K562 (cell line): Measurements from ENCODE around the gene USH2A. TPM values are rescaled to one million over a fixed set of nuclear protein-coding genes. Genes with fewer than 3 reads are reported as not detected.

ENCODE experiments used
- ATAC-seq: fragments of 200-7000 bp; cut with Tn5 transposase; 3 replicates; pipeline ENCODE4 v1.9.1; 2020; ENCODE audit warnings: moderate library complexity
- BruUV-seq: library from RNA; stranded (reverse); fragments of 400-500 nt; replicated peaks from 2 replicates; lab custom pipeline; 2021; lab: Mats Ljungman, UMichigan
- CTCF ChIA-PET: fragments of 300-600 bp; formaldehyde crosslinking; extraction: SDS; loops from one replicate; lab custom pipeline; 2021; ENCODE audit warnings: low intra/inter-chr PET ratio; lab: Yijun Ruan, JAX
- POLR2A ChIA-PET: fragments of 300-600, 350-650 bp; sonication (Branson Sonifier 250); formaldehyde crosslinking; extraction: SDS; loops from one replicate; lab custom pipeline; 2021; ENCODE audit warnings: antibody characterized with exemption, inconsistent platforms; lab: Yijun Ruan, JAX
- DNase-seq, 4 experiments: peaks; one replicate each; pipeline versions ENCODE4 v3.0.0 to v3.0.0-alpha.2; 2011 to 2018; ENCODE audit warnings: low spot score in 3 of 4, mixed read lengths in 3 of 4; ENCODE audit errors: extremely low read depth in 1 of 4
- FAIRE-seq: peaks from 2 replicates; lab custom pipeline; 2011; peaks lifted over from hg19 to GRCh38; lab: Jason Lieb, UNC
- H2AFZ ChIP-seq: 2 replicates; pipeline ENCODE4 v1.6.0; 2011; ENCODE audit warnings: low read depth, low read length, control low read depth, inconsistent platforms
- H3K27ac ChIP-seq: fragments of 200-600 bp; 3 replicates; pipeline ENCODE4 v1.8.0; 2011; ENCODE audit warnings: low read depth, mild to moderate bottlenecking, control low read depth, inconsistent platforms, low read length, moderate library complexity, mixed read lengths; ENCODE audit errors: extremely low read depth
- H3K27me3 ChIP-seq, 2 experiments: fragments of 300-600 bp in 1 of 2; 2 replicates in 1 of 2; 3 replicates in 1 of 2; pipeline versions ENCODE4 v1.6.0 to v1.8.0; 2011; ENCODE audit warnings: inconsistent platforms in 2 of 2, low read length in 2 of 2, mild to moderate bottlenecking in 1 of 2, mixed read lengths in 1 of 2, moderate library complexity in 1 of 2; ENCODE audit not compliant: control insufficient read depth in 2 of 2, insufficient read depth in 2 of 2
- H3K36me3 ChIP-seq: fragments of 300-600 bp; 3 replicates; pipeline ENCODE4 v1.8.0; 2011; ENCODE audit warnings: mild to moderate bottlenecking, low read length, inconsistent platforms; ENCODE audit not compliant: control insufficient read depth, insufficient read depth
- H3K4me1 ChIP-seq, 2 experiments: fragments of 200-600 bp in 1 of 2; replicated peaks in 1 of 2; 2 replicates in 1 of 2; 3 replicates in 1 of 2; pipeline versions ENCODE4 v1.5.1 to v1.8.0; 2011; ENCODE audit warnings: inconsistent platforms in 2 of 2, low read length in 2 of 2, mild to moderate bottlenecking in 1 of 2, mixed read lengths in 1 of 2, moderate library complexity in 1 of 2; ENCODE audit not compliant: control insufficient read depth in 2 of 2, insufficient read depth in 2 of 2
- H3K4me2 ChIP-seq: 2 replicates; pipeline ENCODE4 v1.6.1; 2011; ENCODE audit warnings: low read length, control low read depth, inconsistent platforms, mixed read lengths; ENCODE audit not compliant: insufficient read depth
- H3K4me3 ChIP-seq: fragments of 200-600 bp; sonication (generic), shearing (Covaris generic); 2 replicates; pipeline ENCODE4 v1.5.1; 2016; ENCODE audit warnings: control low read depth, inconsistent platforms
- H3K79me2 ChIP-seq: fragments of 200-600 bp; 3 replicates; pipeline ENCODE4 v1.8.0; 2011; ENCODE audit warnings: low read length, inconsistent platforms; ENCODE audit not compliant: control insufficient read depth, insufficient read depth
- H3K9ac ChIP-seq, 2 experiments: 2 replicates each; pipeline versions ENCODE4 v1.6.0 to v1.6.1; 2011; ENCODE audit warnings: low read depth in 2 of 2, low read length in 2 of 2, control low read depth in 1 of 2, inconsistent platforms in 1 of 2, mild to moderate bottlenecking in 1 of 2, mixed read lengths in 1 of 2; ENCODE audit not compliant: insufficient read depth in 1 of 2
- H3K9me1 ChIP-seq: one replicate; pipeline ENCODE4 v1.6.0; 2011; ENCODE audit warnings: inconsistent platforms, mild to moderate bottlenecking, low read length, moderate library complexity; ENCODE audit not compliant: control insufficient read depth, insufficient read depth
- H3K9me3 ChIP-seq: replicated peaks from 2 replicates; pipeline ENCODE4 v1.5.1; 2011; ENCODE audit warnings: low read depth, low read length, inconsistent platforms; ENCODE audit not compliant: control insufficient read depth, insufficient read depth
- H4K20me1 ChIP-seq: replicated peaks from 2 replicates; pipeline ENCODE4 v1.6.1; 2011; ENCODE audit warnings: low read length, inconsistent platforms, mixed read lengths; ENCODE audit not compliant: control insufficient read depth, insufficient read depth
- HNRNPLL ChIP-seq: fragments of 200-400 bp; formaldehyde crosslinking; IDR thresholded peaks from 2 replicates; pipeline ENCODE4 v1.6.1; 2017; ENCODE audit warnings: low read length, low read depth, mild to moderate bottlenecking; ENCODE audit not compliant: poor library complexity, severe bottlenecking
- MAFG ChIP-seq: fragments of 450-650 bp; conservative IDR thresholded peaks from 2 replicates; pipeline ENCODE4 v1.6.1; 2016; ENCODE audit warnings: missing genetic modification characterization, missing compliant biosample characterization
- NR4A1 ChIP-seq, 2 experiments: fragments of 250-450 bp in 1 of 2; fragments of 450-650 bp in 1 of 2; sonication (Bioruptor Pico) in 1 of 2; IDR thresholded peaks; 2 replicates each; pipeline versions ENCODE4 v1.4.0 to v1.6.1; 2016 to 2020; ENCODE audit warnings: mild to moderate bottlenecking in 2 of 2, missing compliant biosample characterization in 1 of 2, missing genetic modification characterization in 1 of 2, moderate library complexity in 1 of 2
- PCBP1 ChIP-seq: fragments of 200-400 bp; formaldehyde crosslinking; IDR thresholded peaks from 2 replicates; pipeline ENCODE4 v1.6.1; 2018; ENCODE audit warnings: mild to moderate bottlenecking, low read depth, low read length; ENCODE audit not compliant: poor library complexity, severe bottlenecking
- PPARD ChIP-seq: fragments of 250-450 bp; sonication (Bioruptor Pico); IDR thresholded peaks from 2 replicates; pipeline ENCODE4 v1.8.0; 2022; ENCODE audit warnings: inconsistent platforms, mild to moderate bottlenecking, moderate library complexity
- SMARCE1 ChIP-seq: fragments of 450-650 bp; IDR thresholded peaks from 2 replicates; pipeline ENCODE4 v1.7.1; 2016; ENCODE audit warnings: mild to moderate bottlenecking
- TOE1 ChIP-seq, 2 experiments: fragments of 450-650 bp in 1 of 2; sonication (generic) in 1 of 2; formaldehyde crosslinking in 1 of 2; IDR thresholded peaks; 2 replicates each; pipeline versions ENCODE4 v1.7.1 to v1.8.0; 2016 to 2022; ENCODE audit warnings: borderline replicate concordance in 2 of 2, mild to moderate bottlenecking in 2 of 2, antibody characterized with exemption in 1 of 2, inconsistent platforms in 1 of 2, low read depth in 1 of 2, missing genetic modification reagents in 1 of 2, moderate library complexity in 1 of 2
- ZNF224 ChIP-seq: sonication (generic); formaldehyde crosslinking; IDR thresholded peaks from 2 replicates; pipeline ENCODE4 v1.8.0; 2022; ENCODE audit warnings: mild to moderate bottlenecking, missing genetic modification reagents
- ZNF311 ChIP-seq: fragments of 250-450 bp; sonication (Bioruptor Pico); IDR thresholded peaks from 2 replicates; pipeline ENCODE4 v1.4.0; 2020; ENCODE audit warnings: mild to moderate bottlenecking, moderate library complexity
- WGBS: fragments of 100-300 bp; shearing (Covaris generic); methylation state at CpG from one replicate; pipeline ENCODE4 v1.1.6; 2016; ENCODE audit warnings: low coverage, mixed read lengths; ENCODE audit not compliant: insufficient coverage; ENCODE audit errors: missing lambda C conversion rate; 5-methylcytosine and 5-hydroxymethylcytosine counted together
- in situ Hi-C: fragments of 300-500 bp; cut with MboI; formaldehyde crosslinking; loops from 4 replicates; pipeline ENCODE4 v1.15.0; 2018; ENCODE audit warnings: inconsistent platforms, mixed read lengths
- intact Hi-C: fragments of 100-400 bp; cut with micrococcal nuclease; formaldehyde crosslinking; loops from 2 replicates; pipeline ENCODE4 v1.14.2; 2022
- polyA plus RNA-seq, 8 experiments: library from polyadenylated mRNA; depleted of rRNA in 4 of 8; stranded (reverse) in 5 of 8; unstranded in 3 of 8; fragments of >200 nt; fragmentation: Nextera tagmentation in 2 of 8; fragmentation: Illumina TruSeq in 1 of 8; extraction: Ambion mirVana in 2 of 8; extraction: Trizol in 1 of 8; gene quantifications; 2 replicates each; pipeline versions ENCODE4 v1.2.1 to v1.2.3, GENCODE V29; 2011 to 2014; ENCODE audit warnings: inconsistent platforms in 1 of 8, missing spikeins in 1 of 8
- small RNA-seq: library from RNA; depleted of rRNA; stranded (forward); fragments of <200 nt; gene quantifications from one replicate; pipeline ENCODE3, GENCODE V24; 2014
- total RNA-seq, 7 experiments: library from RNA; depleted of rRNA in 6 of 7; stranded (reverse); fragments of >200 nt in 6 of 7; fragmentation: Illumina TruSeq in 2 of 7; extraction: Trizol in 2 of 7; gene quantifications; 2 replicates each; pipeline versions ENCODE4 v1.2.1 to v1.2.3, GENCODE V29; 2011 to 2021; ENCODE audit warnings: low replicate concordance in 1 of 7

USH2A gene
- total and polyA plus RNA-seq, 9 of the 15 experiments (the other 6 are each of a cell fraction or from before 2014, with no cell fraction given), result under 0.01 TPM; not detected in 7

DNA sequence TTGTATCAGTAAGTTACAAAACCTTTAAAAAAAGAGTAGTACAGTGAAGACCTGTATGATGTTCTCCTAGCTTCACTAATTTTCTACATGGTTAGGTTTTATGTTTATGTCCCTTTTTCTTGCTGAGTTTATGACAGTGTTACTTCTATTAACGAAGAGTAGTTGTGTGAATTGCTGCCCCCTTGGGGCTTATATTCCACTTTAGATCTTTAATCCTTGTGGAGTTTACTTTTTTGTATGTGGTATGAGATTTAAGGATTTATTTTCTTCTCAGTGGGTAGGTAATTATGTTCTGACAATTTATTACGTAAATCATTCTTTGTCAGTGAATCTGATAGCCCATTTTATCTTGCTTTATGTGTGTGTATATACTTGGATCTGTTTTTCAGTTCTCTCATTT, 841.4 kb downstream of the USH2A start:
- H3K9me1 ChIP-seq, result no peaks in the 10 kb centered on the region
- CTCF ChIA-PET, result no interaction called here
- ATAC-seq (no peak), DNase-seq (no peak), FAIRE-seq (no peak)
- no peaks in the 10 kb centered on the region for H3K9me3 ChIP-seq
- H3K4me1 ChIP-seq, result no peaks in the 10 kb centered on the region
- H3K36me3 ChIP-seq, result peaks cover 80% of the 10 kb centered on the region
- H3K9ac ChIP-seq, result no peak overlapping the region
- 92% methylated on average over 2 of the region's 2 CpGs for WGBS
- H3K4me3 ChIP-seq, result no peak overlapping the region
- in situ Hi-C loops, result no loop called here
- no peak overlapping the region for H3K4me2 ChIP-seq
- H3K79me2 ChIP-seq, result no peaks in the 10 kb centered on the region
- TF ChIP-seq HNRNPLL, result no peak
- no peak for TF ChIP-seq TOE1 (IDR thresholded peaks at IDR 0.05; ENCODE audit: borderline replicate concordance)
- no peak for TF ChIP-seq TOE1 (CRISPR knock-in tag; IDR thresholded peaks at IDR 0.05; ENCODE audit: borderline replicate concordance, low read depth)
- TF ChIP-seq ZNF311, result no peak
- TF ChIP-seq PPARD (CRISPR knock-in tag), result no peak
- no peak for TF ChIP-seq MAFG (tag)
- no peak for TF ChIP-seq PCBP1
- no peak for TF ChIP-seq ZNF224 (CRISPR knock-in tag)
- TF ChIP-seq SMARCE1, result no peak
- TF ChIP-seq NR4A1 (CRISPR knock-in tag; IDR thresholded peaks at IDR 0.05), result no peak
- no peak for TF ChIP-seq NR4A1 (tag; IDR thresholded peaks at IDR 0.05)
- intact Hi-C loops, result no loop called here
- no peaks in the 10 kb centered on the region for H3K27me3 ChIP-seq
- no TSS peak for BruUV-seq
- no peaks in the 10 kb centered on the region for H4K20me1 ChIP-seq
- no peak overlapping the region for H3K27ac ChIP-seq
- no peak overlapping the region for H2AFZ ChIP-seq
- POLR2A ChIA-PET, result no interaction called here

Small RNA genes within 50 kb of the gene (small RNA-seq; reads per million reads assigned to genes)
- gene MRPS18BP1 (not detected), gene RF00108 (not detected)
